SK-N-SH (cell line): ENCODE data around the gene NFATC3. TPM values are rescaled to one million over a fixed set of nuclear protein-coding genes. Genes with fewer than 3 reads are reported as not detected.

ENCODE experiments used
- CTCF ChIA-PET: fragments of 300-600, 350-600 bp; formaldehyde crosslinking; extraction: SDS; loops from one replicate; lab custom pipeline; 2021; lab: Yijun Ruan, JAX
- POLR2A ChIA-PET: fragments of 350-600 bp; sonication (Branson Sonifier 250); formaldehyde crosslinking; extraction: SDS; loops from one replicate; lab custom pipeline; 2020; ENCODE audit warnings: antibody characterized with exemption, inconsistent platforms; lab: Yijun Ruan, JAX
- DNase-seq: peaks from one replicate; pipeline ENCODE4 v3.0.0; 2012
- H2AFZ ChIP-seq: fragments of 200-600 bp; sonication (generic); 2 replicates; pipeline ENCODE4 v1.8.1; 2016; ENCODE audit warnings: antibody characterized with exemption, mild to moderate bottlenecking, low read depth
- H3F3A ChIP-seq: fragments of 200-600 bp; sonication (generic); replicated peaks from 2 replicates; pipeline ENCODE3; 2016; ENCODE audit warnings: antibody characterized with exemption, mild to moderate bottlenecking; ENCODE audit not compliant: insufficient read depth
- H3K27ac ChIP-seq, 2 experiments: fragments of 200-500 bp in 1 of 2; fragments of 200-600 bp in 1 of 2; sonication (Bioruptor generic) in 1 of 2; sonication (generic), shearing (Covaris generic) in 1 of 2; 2 replicates each; pipeline versions ENCODE4 v1.5.1 to v1.6.1; 2014 to 2016; ENCODE audit warnings: low read depth in 2 of 2, inconsistent platforms in 1 of 2, low read length in 1 of 2, mild to moderate bottlenecking in 1 of 2, mixed read lengths in 1 of 2
- H3K27me3 ChIP-seq: fragments of 200-600 bp; sonication (generic), shearing (Covaris generic); 2 replicates; pipeline ENCODE4 v1.6.1; 2016; ENCODE audit warnings: mixed run types; ENCODE audit not compliant: insufficient read depth
- H3K36me3 ChIP-seq, 2 experiments: fragments of 200-500 bp in 1 of 2; fragments of 200-600 bp in 1 of 2; sonication (Bioruptor generic) in 1 of 2; sonication (generic) in 1 of 2; replicated peaks in 1 of 2; 2 replicates each; pipeline versions ENCODE3 to v1.5.1; 2014 to 2016; ENCODE audit warnings: low read length in 1 of 2, mild to moderate bottlenecking in 1 of 2; ENCODE audit not compliant: insufficient read depth in 2 of 2, control insufficient read depth in 1 of 2
- H3K4me1 ChIP-seq, 2 experiments: fragments of 200-500 bp in 1 of 2; fragments of 200-600 bp in 1 of 2; sonication (Bioruptor generic) in 1 of 2; sonication (generic), shearing (Covaris generic) in 1 of 2; 2 replicates each; pipeline versions ENCODE4 v1.5.1 to v1.6.1; 2014 to 2016; ENCODE audit warnings: low read depth in 1 of 2, low read length in 1 of 2, mixed run types in 1 of 2; ENCODE audit not compliant: insufficient read depth in 2 of 2, control insufficient read depth in 1 of 2
- H3K4me2 ChIP-seq: fragments of 200-600 bp; sonication (generic), shearing (Covaris generic); 2 replicates; pipeline ENCODE4 v1.6.1; 2017; ENCODE audit warnings: mixed run types
- H3K4me3 ChIP-seq, 2 experiments: fragments of 200-500 bp in 1 of 2; fragments of 200-600 bp in 1 of 2; sonication (Bioruptor generic) in 1 of 2; sonication (generic), shearing (Covaris generic) in 1 of 2; 2 replicates each; pipeline versions ENCODE4 v1.5.1 to v1.8.1; 2014 to 2016; ENCODE audit warnings: low read depth in 2 of 2, inconsistent platforms in 1 of 2, low read length in 1 of 2, mild to moderate bottlenecking in 1 of 2, mixed read lengths in 1 of 2, moderate library complexity in 1 of 2
- H3K79me2 ChIP-seq: fragments of 200-600 bp; sonication (generic); 2 replicates; pipeline ENCODE4 v1.8.1; 2017; ENCODE audit warnings: mild to moderate bottlenecking; ENCODE audit not compliant: insufficient read depth
- H3K9ac ChIP-seq: fragments of 200-600 bp; sonication (generic); 2 replicates; pipeline ENCODE4 v1.6.1; 2017; ENCODE audit warnings: mixed run types
- H3K9me2 ChIP-seq: fragments of 200-600 bp; sonication (generic); 2 replicates; pipeline ENCODE4 v1.6.1; 2017; ENCODE audit warnings: mixed run types
- H3K9me3 ChIP-seq: fragments of 200-600 bp; sonication (generic); 2 replicates; pipeline ENCODE4 v1.6.1; 2017; ENCODE audit warnings: mixed run types, mild to moderate bottlenecking, moderate library complexity
- H4K20me1 ChIP-seq: fragments of 200-600 bp; sonication (generic); 2 replicates; pipeline ENCODE4 v1.6.1; 2017; ENCODE audit warnings: mild to moderate bottlenecking, mixed run types; ENCODE audit not compliant: insufficient read depth
- CHD2 ChIP-seq: fragments of 150-350 bp; IDR thresholded peaks from 2 replicates; pipeline ENCODE4 v1.6.1; 2018; ENCODE audit warnings: low read length; ENCODE audit not compliant: partially characterized antibody
- CTCF ChIP-seq: fragments of 200-600 bp; sonication (generic); IDR thresholded peaks from 2 replicates; pipeline ENCODE4 v1.6.1; 2017; ENCODE audit warnings: antibody characterized with exemption, mild to moderate bottlenecking, moderate library complexity
- FOSL2 ChIP-seq: IDR thresholded peaks from 2 replicates; pipeline ENCODE4 v1.4.0; 2012; ENCODE audit warnings: low read depth, mild to moderate bottlenecking, moderate library complexity, borderline replicate concordance
- JUND ChIP-seq: IDR thresholded peaks from 2 replicates; pipeline ENCODE4 v1.4.0; 2012
- NRF1 ChIP-seq: IDR thresholded peaks from 2 replicates; pipeline ENCODE4 v1.6.1; 2012; ENCODE audit warnings: low read depth, mild to moderate bottlenecking, low read length
- RCOR1 ChIP-seq: fragments of 150-350 bp; IDR thresholded peaks from 2 replicates; pipeline ENCODE4 v1.6.1; 2017; ENCODE audit warnings: antibody characterized with exemption, low read length
- RXRA ChIP-seq: IDR thresholded peaks from 2 replicates; pipeline ENCODE4 v1.4.0; 2012; ENCODE audit warnings: low read depth, mild to moderate bottlenecking, borderline replicate concordance
- SIN3A ChIP-seq: IDR thresholded peaks from 2 replicates; pipeline ENCODE4 v1.6.1; 2012; ENCODE audit warnings: low read depth, mild to moderate bottlenecking, low read length, moderate library complexity, borderline replicate concordance
- TEAD4 ChIP-seq: IDR thresholded peaks from 2 replicates; pipeline ENCODE4 v1.4.0; 2012; ENCODE audit warnings: mild to moderate bottlenecking, borderline replicate concordance; ENCODE audit not compliant: insufficient read depth
- YY1 ChIP-seq: IDR thresholded peaks from 2 replicates; pipeline ENCODE4 v1.4.0; 2012; ENCODE audit warnings: low read depth, mild to moderate bottlenecking
- ZBTB33 ChIP-seq: IDR thresholded peaks from 2 replicates; pipeline ENCODE4 v1.4.0; 2012; ENCODE audit warnings: low read depth, borderline replicate concordance
- WGBS: methylation state at CpG from one replicate; pipeline ENCODE4 v1.1.6; 2017; ENCODE audit warnings: low lambda C conversion rate; 5-methylcytosine and 5-hydroxymethylcytosine counted together
- polyA plus RNA-seq, 3 experiments: library from polyadenylated mRNA; depleted of rRNA; stranded (reverse); fragments of >200 nt; gene quantifications; 2 replicates each; pipeline ENCODE4 v1.2.3, GENCODE V29; 2012

NFATC3 gene
- polyA plus RNA-seq, 1 of the 3 experiments (the other 2 are of a cell fraction) = 5.7 TPM

DNA sequence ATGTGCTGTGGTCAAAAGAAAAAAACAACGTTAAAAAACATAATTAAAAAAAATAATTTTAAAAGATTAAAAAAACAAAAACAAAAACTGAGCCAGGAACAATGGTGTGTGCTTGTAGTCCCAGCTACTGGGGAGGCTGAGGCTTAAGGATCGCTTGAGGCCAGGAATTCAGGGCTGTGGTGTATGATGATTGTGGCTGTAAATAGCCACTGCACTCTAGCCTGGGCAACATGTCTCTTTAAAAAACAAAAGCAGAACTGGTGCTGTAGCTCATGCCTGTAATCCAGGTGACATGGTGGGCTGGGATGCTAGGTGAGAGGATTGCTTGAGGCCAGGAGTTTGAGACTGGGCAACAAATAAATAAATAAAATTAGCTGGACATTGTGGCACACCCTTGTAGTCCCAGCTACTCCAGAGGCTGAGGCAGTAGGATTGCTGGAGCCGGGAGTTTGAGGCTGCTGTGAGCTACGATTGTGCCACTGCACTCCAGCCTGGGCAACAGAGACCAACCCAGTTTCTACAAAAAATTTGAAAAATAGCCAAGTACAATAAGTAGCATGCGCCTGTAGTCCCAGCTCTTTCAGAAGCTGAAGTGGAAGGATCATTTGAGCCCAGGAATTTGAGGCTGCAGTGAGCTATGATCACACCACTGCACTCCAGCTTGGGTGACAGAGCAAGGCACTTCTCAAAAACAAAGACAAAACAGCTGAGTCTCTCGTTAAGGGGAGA is 43.6 kb downstream of the NFATC3 start:
- H3K9ac ChIP-seq = no peak overlapping the region
- POLR2A ChIA-PET = no interaction called here
- no peaks in the 10 kb centered on the region for H3K4me1 ChIP-seq
- no peaks in the 10 kb centered on the region for H3K9me3 ChIP-seq
- no peak overlapping the region for H3K27ac ChIP-seq
- no peaks in the 10 kb centered on the region for H3F3A ChIP-seq
- peaks cover 53% of the 10 kb centered on the region for H3K79me2 ChIP-seq
- H3K36me3 ChIP-seq = peaks cover 0 to 2% of the 10 kb centered on the region in 2 experiments
- CTCF ChIA-PET = interaction anchor here (0.8 to 1.2 kb wide), 4 partner anchors 10 to 200 kb away, joined by 3 to 5 read pairs (median 4); no protein-coding TSS in a partner anchor
- DNase-seq = no peak
- 94% methylated on average over 6 of the region's 6 CpGs for WGBS
- no peak overlapping the region for H3K4me3 ChIP-seq
- H3K4me2 ChIP-seq = no peak overlapping the region
- H3K9me2 ChIP-seq = no peaks in the 10 kb centered on the region
- H4K20me1 ChIP-seq = no peaks in the 10 kb centered on the region
- no peak overlapping the region for H2AFZ ChIP-seq
- TF ChIP-seq FOSL2 (no peak), ZBTB33 (no peak), YY1 (no peak), JUND (no peak), RXRA (no peak), RCOR1 (no peak), NRF1 (no peak), CTCF (no peak), CHD2 (no peak), TEAD4 (no peak)
- H3K27me3 ChIP-seq = no peaks in the 10 kb centered on the region

GRCh38 chr16:68130520-68130919 is 45.4 kb downstream of the NFATC3 start:
- CTCF ChIA-PET = no interaction called here
- Histone ChIP-seq H2AFZ (no peak overlapping the region), H3K4me1 (no peaks in the 10 kb centered on the region; a peak in 1 of 4 replicates), H3K9me2 (no peaks in the 10 kb centered on the region), H3K4me2 (no peak overlapping the region), H3K36me3 (peaks cover 0 to 2% of the 10 kb centered on the region in 2 experiments), H4K20me1 (no peaks in the 10 kb centered on the region), H3K9ac (no peak overlapping the region), H3K9me3 (no peaks in the 10 kb centered on the region), H3K4me3 (no peak overlapping the region), H3K79me2 (peaks cover 36% of the 10 kb centered on the region), H3K27ac (no peak overlapping the region), H3K27me3 (no peaks in the 10 kb centered on the region), H3F3A (no peaks in the 10 kb centered on the region)
- DNase-seq = no peak
- POLR2A ChIA-PET = no interaction called here
- 90% methylated on average over 3 of the region's 3 CpGs for WGBS
- TF ChIP-seq SIN3A = no peak
- no peak for TF ChIP-seq CHD2
- no peak for TF ChIP-seq YY1
- no peak for TF ChIP-seq FOSL2
- TF ChIP-seq NRF1 = no peak
